Tibial nerve (tissue), 4 donors: ENCODE results near the gene USF1. TPM values are rescaled to one million over a fixed set of nuclear protein-coding genes. Genes with fewer than 3 reads are reported as not detected.

Source experiments
- DNase-seq, 2 donors: peaks; one replicate each; pipeline ENCODE4 v3.0.0-alpha.2; 2019; ENCODE audit warnings: low spot score in 2 of 2
- H3K27ac ChIP-seq, 4 donors: fragments of 200-600 bp; sonication (generic) in 3 of 4; one replicate each; pipeline ENCODE4 v1.5.1; 2017 to 2019; ENCODE audit warnings: mild to moderate bottlenecking in 1 of 4
- H3K27me3 ChIP-seq, 2 donors: fragments of 200-600 bp; sonication (generic) in 1 of 2; one replicate each; pipeline versions ENCODE4 v1.5.1 to v1.6.0; 2017 to 2019
- H3K36me3 ChIP-seq, 3 donors: fragments of 200-600 bp; sonication (generic); one replicate each; pipeline ENCODE4 v1.5.1; 2018 to 2019
- H3K4me1 ChIP-seq, 4 donors: fragments of 200-600 bp; sonication (generic) in 3 of 4; one replicate each; pipeline ENCODE4 v1.5.1; 2017 to 2019
- H3K4me3 ChIP-seq, 4 donors: fragments of 200-600 bp; sonication (generic) in 3 of 4; one replicate each; pipeline ENCODE4 v1.5.1; 2017 to 2019; ENCODE audit warnings: mild to moderate bottlenecking in 1 of 4, moderate library complexity in 1 of 4
- H3K9me3 ChIP-seq, 4 donors: fragments of 200-600 bp; sonication (generic) in 3 of 4; one replicate each; pipeline ENCODE4 v1.5.1; 2017 to 2019
- EP300 ChIP-seq, 2 donors: sonication (generic); formaldehyde crosslinking; IDR thresholded peaks; one replicate each; pipeline ENCODE4 v1.6.1; 2017; ENCODE audit warnings: antibody characterized with exemption in 2 of 2, mild to moderate bottlenecking in 1 of 2
- POLR2A ChIP-seq, 2 donors: fragments of 450-650 bp; IDR thresholded peaks; one replicate each; pipeline ENCODE4 v1.6.1; 2017; ENCODE audit warnings: antibody characterized with exemption in 2 of 2, mild to moderate bottlenecking in 2 of 2, moderate library complexity in 2 of 2
- WGBS, 2 donors: methylation state at CpG; one replicate each; pipeline ENCODE4 v1.1.5; 2018; 5-methylcytosine and 5-hydroxymethylcytosine counted together
- total RNA-seq, 4 donors: library from RNA; depleted of rRNA; stranded (reverse); fragments of >200 nt; gene quantifications; one replicate each; pipeline ENCODE4 v1.1.0, GENCODE V29; 2016
- TF ChIP-seq, protein P1 (sequence below), 5 experiments: fragments of 200-600 bp in 3 of 5; fragments of 450-650 bp in 2 of 5; sonication (generic) in 3 of 5; IDR thresholded peaks; one replicate each; pipeline ENCODE4 v1.5.1; 2016 to 2019; ENCODE audit warnings: antibody characterized with exemption in 5 of 5, mild to moderate bottlenecking in 3 of 5, moderate library complexity in 2 of 5

USF1 gene
- total RNA-seq, 4 donors from 2014 or later = 59.4 to 66.1 (median 62.9) TPM

DNA sequence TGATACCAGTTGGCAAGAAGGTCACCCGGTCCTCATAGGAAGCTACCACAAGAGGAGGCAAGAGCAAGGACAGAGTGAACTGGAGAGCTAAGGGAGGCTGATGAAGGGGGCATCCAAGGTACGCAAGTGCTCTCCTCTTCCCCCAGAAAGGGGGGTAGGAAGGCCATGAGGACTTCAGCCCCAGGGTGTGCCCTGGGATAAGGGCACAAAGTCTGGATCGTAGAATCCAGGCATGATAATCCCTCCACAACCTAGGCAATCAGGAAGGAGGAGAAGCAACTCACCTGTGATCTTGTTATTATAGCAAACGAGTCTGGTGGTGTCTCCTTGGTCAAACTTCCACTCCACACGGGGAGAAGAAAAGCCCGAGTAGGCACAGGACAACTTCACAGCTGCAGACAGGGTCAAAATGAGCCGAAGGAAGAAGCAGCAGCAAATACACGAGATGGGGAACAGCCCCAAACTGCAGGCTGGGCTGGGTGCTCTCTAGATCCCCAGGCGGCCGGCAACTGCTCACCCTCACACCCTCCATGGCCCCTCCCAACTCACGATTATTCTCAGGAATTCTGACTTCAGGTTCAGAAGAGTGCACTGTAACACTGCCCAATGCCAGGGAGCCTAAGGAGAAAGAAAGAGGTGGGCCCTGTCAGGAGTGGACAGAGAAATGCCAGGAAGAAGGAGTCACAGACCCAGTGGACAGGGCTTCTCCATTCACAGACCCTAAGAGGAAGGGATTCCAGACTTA lies 44.9 kb downstream of the USF1 start:
- TF ChIP-seq EP300 (IDR thresholded peaks at IDR 0.05) (no peak), POLR2A (IDR thresholded peaks at IDR 0.05) (no peak)
- TF ChIP-seq, protein P1, sequence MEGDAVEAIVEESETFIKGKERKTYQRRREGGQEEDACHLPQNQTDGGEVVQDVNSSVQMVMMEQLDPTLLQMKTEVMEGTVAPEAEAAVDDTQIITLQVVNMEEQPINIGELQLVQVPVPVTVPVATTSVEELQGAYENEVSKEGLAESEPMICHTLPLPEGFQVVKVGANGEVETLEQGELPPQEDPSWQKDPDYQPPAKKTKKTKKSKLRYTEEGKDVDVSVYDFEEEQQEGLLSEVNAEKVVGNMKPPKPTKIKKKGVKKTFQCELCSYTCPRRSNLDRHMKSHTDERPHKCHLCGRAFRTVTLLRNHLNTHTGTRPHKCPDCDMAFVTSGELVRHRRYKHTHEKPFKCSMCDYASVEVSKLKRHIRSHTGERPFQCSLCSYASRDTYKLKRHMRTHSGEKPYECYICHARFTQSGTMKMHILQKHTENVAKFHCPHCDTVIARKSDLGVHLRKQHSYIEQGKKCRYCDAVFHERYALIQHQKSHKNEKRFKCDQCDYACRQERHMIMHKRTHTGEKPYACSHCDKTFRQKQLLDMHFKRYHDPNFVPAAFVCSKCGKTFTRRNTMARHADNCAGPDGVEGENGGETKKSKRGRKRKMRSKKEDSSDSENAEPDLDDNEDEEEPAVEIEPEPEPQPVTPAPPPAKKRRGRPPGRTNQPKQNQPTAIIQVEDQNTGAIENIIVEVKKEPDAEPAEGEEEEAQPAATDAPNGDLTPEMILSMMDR (IDR thresholded peaks at IDR 0.05) = no peak
- Histone ChIP-seq H3K4me1 (peaks cover 0 to 3% (median 0%) of the 10 kb centered on the region in 4 donors), H3K36me3 (peaks cover 0 to 27% (median 5%) of the 10 kb centered on the region in 3 donors), H3K27ac (no peak overlapping the region), H3K4me3 (no peak overlapping the region), H3K27me3 (no peaks in the 10 kb centered on the region), H3K9me3 (no peaks in the 10 kb centered on the region)
- WGBS, 2 donors = 85 to 86% methylated on average over 11 of the region's 11 CpGs
- no peak for DNase-seq

DNA sequence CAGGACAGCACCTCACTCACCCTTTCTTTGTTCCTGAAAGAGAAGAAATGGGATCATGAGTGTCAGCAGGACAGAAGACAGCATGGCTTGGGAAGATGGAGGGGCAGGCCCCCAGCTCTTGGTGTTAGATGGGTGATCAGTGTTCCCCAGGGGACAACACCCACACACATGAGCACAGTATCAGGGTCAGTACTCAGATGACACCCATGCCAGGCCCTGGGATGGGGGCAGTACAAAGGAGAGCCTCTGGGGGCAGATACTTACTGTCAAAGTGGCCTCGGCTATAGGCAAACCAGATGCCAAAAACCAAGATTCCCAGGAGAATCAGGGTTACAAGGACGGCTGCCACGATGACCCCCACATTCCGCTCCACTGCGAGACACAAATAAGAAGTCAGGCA lies 46.4 kb downstream of the USF1 start:
- Histone ChIP-seq H3K27me3 (no peaks in the 10 kb centered on the region), H3K9me3 (no peaks in the 10 kb centered on the region), H3K4me1 (peaks cover 0 to 3% (median 0%) of the 10 kb centered on the region in 4 donors), H3K27ac (no peak overlapping the region), H3K36me3 (peaks cover 0 to 27% (median 5%) of the 10 kb centered on the region in 3 donors), H3K4me3 (no peak overlapping the region)
- TF ChIP-seq POLR2A (IDR thresholded peaks at IDR 0.05) = no peak
- TF ChIP-seq EP300 (IDR thresholded peaks at IDR 0.05) = no peak
- TF ChIP-seq, protein P1 (IDR thresholded peaks at IDR 0.05) = no peak
- DNase-seq = no peak
- 80 to 85% methylated on average over 5 of the region's 5 CpGs for WGBS, 2 donors

GRCh38 chr1:160997323-160998038 lies 48.3 kb downstream of the USF1 start:
- Histone ChIP-seq H3K9me3 (no peaks in the 10 kb centered on the region), H3K27me3 (no peaks in the 10 kb centered on the region), H3K4me1 (peaks cover 0 to 3% (median 0%) of the 10 kb centered on the region in 4 donors), H3K36me3 (peaks cover 0 to 27% (median 5%) of the 10 kb centered on the region in 3 donors), H3K4me3 (no peak overlapping the region), H3K27ac (peak overlapping the region in 1 of 4 donors; percentile 48)
- DNase-seq = peak in 1 of 2 donors; percentile 41
- WGBS, 2 donors = 65 to 83% methylated on average over 1 of the region's 1 CpG
- TF ChIP-seq, protein P1 (IDR thresholded peaks at IDR 0.05) = peak; percentile 22 to 53 (median 43)
- no peak for TF ChIP-seq POLR2A (IDR thresholded peaks at IDR 0.05)
- TF ChIP-seq EP300 (IDR thresholded peaks at IDR 0.05) = peak in 1 of 2 donors; percentile 37

DNA sequence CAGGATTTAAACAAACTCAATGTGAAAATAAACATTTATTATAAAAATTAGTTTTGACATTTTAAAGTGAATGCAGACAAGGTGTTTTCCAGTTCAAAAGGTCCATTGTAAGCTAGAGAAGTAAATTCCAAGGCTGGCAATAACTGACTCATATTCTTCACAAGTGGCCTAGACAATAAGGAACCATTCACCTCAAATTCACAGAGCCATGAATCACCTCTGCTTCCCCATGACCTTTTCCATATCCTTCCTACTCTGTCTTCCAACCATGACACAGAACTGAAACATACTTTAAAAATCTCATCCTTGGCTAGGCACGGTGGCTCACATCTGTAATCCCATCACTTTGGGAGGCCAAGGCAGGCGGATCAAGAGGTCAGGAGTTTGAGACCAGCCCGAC lies 49.6 kb downstream of the USF1 start:
- Histone ChIP-seq H3K36me3 (peaks cover 0 to 27% (median 5%) of the 10 kb centered on the region in 3 donors), H3K4me3 (no peak overlapping the region), H3K27me3 (no peaks in the 10 kb centered on the region), H3K9me3 (no peaks in the 10 kb centered on the region), H3K27ac (no peak overlapping the region), H3K4me1 (peaks cover 0 to 3% (median 0%) of the 10 kb centered on the region in 4 donors)
- no peak for DNase-seq
- 77 to 83% methylated on average over 3 of the region's 3 CpGs for WGBS, 2 donors
- TF ChIP-seq EP300 (IDR thresholded peaks at IDR 0.05) (no peak), POLR2A (IDR thresholded peaks at IDR 0.05) (no peak)
- TF ChIP-seq, protein P1 (IDR thresholded peaks at IDR 0.05) = no peak
